Lung (tissue), 12 donors: ENCODE measurements around the gene DNASE1L1. TPM values are rescaled to one million over a fixed set of nuclear protein-coding genes. Genes with fewer than 3 reads are reported as not detected.

Source experiments
- ATAC-seq: fragments of 200-7000 bp; cut with Tn5 transposase; one replicate; pipeline ENCODE4 v1.9.1; 2020; ENCODE audit warnings: moderate number of reproducible peaks; ENCODE audit not compliant: insufficient read depth, low FRiP score
- DNase-seq, 3 donors: peaks; one replicate each; pipeline ENCODE4 v3.0.0-alpha.2; 2013 to 2017
- H3K27ac ChIP-seq, 2 donors: one replicate each; pipeline ENCODE4 v1.5.1; 2013; ENCODE audit warnings: mild to moderate bottlenecking in 2 of 2, moderate library complexity in 2 of 2, control low read depth in 1 of 2, inconsistent platforms in 1 of 2, low read depth in 1 of 2, low read length in 1 of 2
- H3K27me3 ChIP-seq, 3 donors: one replicate each; pipeline ENCODE4 v1.5.1; 2013; ENCODE audit warnings: low read length in 2 of 3; ENCODE audit not compliant: control insufficient read depth in 3 of 3, insufficient read depth in 3 of 3
- H3K36me3 ChIP-seq, 4 donors: one replicate each; pipeline ENCODE4 v1.5.1; 2013; ENCODE audit warnings: low read length in 4 of 4, mild to moderate bottlenecking in 1 of 4, moderate library complexity in 1 of 4; ENCODE audit not compliant: control insufficient read depth in 4 of 4, insufficient read depth in 4 of 4
- H3K4me1 ChIP-seq, 5 donors: one replicate each; pipeline ENCODE4 v1.5.1; 2013; ENCODE audit warnings: low read length in 5 of 5, mild to moderate bottlenecking in 2 of 5, moderate library complexity in 1 of 5; ENCODE audit not compliant: control insufficient read depth in 5 of 5, insufficient read depth in 5 of 5
- H3K4me3 ChIP-seq: one replicate; pipeline ENCODE4 v1.5.1; 2013; ENCODE audit warnings: mild to moderate bottlenecking, control low read depth, moderate library complexity
- H3K9ac ChIP-seq, 2 donors: one replicate each; pipeline ENCODE4 v1.5.1; 2013; ENCODE audit warnings: low read length in 2 of 2, control low read depth in 1 of 2; ENCODE audit not compliant: insufficient read depth in 1 of 2
- H3K9me3 ChIP-seq, 4 donors: one replicate each; pipeline ENCODE4 v1.5.1; 2013; ENCODE audit warnings: low read length in 3 of 4, mild to moderate bottlenecking in 1 of 4, moderate library complexity in 1 of 4; ENCODE audit not compliant: control insufficient read depth in 4 of 4, insufficient read depth in 3 of 4
- WGBS, 2 donors: extraction: QIAGEN DNeasy Blood & Tissue Kit; methylation state at CpG; one replicate each; pipeline ENCODE4 v1.1.7; 2013; 5-methylcytosine and 5-hydroxymethylcytosine counted together
- polyA plus RNA-seq, 2 donors: library from polyadenylated mRNA; stranded (reverse); fragments of 200-250 nt; gene quantifications; one replicate each; pipeline ENCODE4 v1.2.1, GENCODE V29; 2013
- total RNA-seq, 2 donors: library from RNA; depleted of rRNA in 1 of 2; stranded (reverse); fragments of >200 nt in 1 of 2; gene quantifications; one replicate each; pipeline ENCODE4 v1.2.1, GENCODE V29; 2014 to 2021
- TF ChIP-seq, protein P1 (sequence below): IDR thresholded peaks from 2 replicates; pipeline ENCODE4 v1.5.1; 2012; ENCODE audit warnings: mild to moderate bottlenecking; ENCODE audit errors: control extremely low read depth, extremely low read depth
- donor health status: control.
- donor health status: control.
- donor health status: Bipolar disorder and iron deficiency.
- donor health status: healthy.
- donor health status: DM: yes; HTN: yes; CAD: no.

The DNASE1L1 gene
- total and polyA plus RNA-seq, 4 donors, result 12.5 to 52.3 (median 34.6) TPM

DNA sequence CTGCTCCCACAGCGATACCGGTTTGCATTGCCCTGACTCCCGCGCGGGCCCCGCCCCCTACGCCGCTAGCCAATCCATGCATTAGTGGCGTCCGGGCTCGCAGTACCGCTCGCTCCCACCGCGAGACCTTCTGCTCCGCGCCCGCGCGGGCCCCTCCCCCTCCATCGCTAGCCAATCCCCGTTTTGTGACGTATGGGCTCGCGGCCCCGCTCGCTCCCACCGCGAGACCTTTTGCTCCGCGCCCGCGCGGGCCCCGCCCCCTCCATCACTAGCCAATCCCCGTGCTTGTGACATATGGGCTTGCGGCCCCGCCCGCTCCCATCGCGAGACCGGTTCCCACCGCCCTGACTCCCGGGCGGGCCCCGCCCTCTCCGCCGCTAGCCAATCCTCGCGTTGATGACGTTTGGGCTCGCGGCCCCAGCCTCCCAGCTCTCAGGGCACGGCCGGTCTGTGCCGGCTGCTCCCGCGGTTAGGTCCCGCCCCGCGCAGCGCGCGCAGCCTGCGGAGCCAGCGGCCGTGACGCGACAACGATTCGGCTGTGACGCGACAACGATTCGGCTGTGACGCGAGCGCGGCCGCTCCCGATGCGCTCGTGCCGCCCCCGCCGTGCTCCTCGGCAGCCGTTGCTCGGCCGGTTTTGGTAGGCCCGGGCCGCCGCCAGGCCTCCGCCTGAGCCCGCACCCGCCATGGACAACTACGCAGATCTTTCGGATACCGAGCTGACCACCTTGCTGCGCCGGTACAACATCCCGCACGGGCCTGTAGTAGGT is 30.1 kb downstream of the DNASE1L1 start, which contains the start of gene EMD:
TSS of gene EMD (plus strand) at position 497 of the 770 bp plus-strand sequence. CDS start at position 687, 190 bp downstream.
- peaks cover 0 to 6% (median under 1%) of the 10 kb centered on the region in 4 donors for H3K36me3 ChIP-seq
- peak; percentile 89 for ATAC-seq
- H3K9me3 ChIP-seq, result peaks cover 0 to 4% (median 0%) of the 10 kb centered on the region in 4 donors
- H3K4me3 ChIP-seq, result peak within 1 kb of the TSS; percentile 68
- DNase-seq, result peak; percentile 98
- H3K4me1 ChIP-seq, result peaks cover 0 to 14% (median 2%) of the 10 kb centered on the region in 5 donors
- H3K27me3 ChIP-seq, result no peaks in the 10 kb centered on the region
- 0 to 39% methylated on average over 53 to 103 of the region's 103 CpGs for WGBS, 2 donors
- peak within 1 kb of the TSS; percentile 97 to 99 for H3K27ac ChIP-seq
- peak within 1 kb of the TSS; percentile 77 to 86 for H3K9ac ChIP-seq
- TF ChIP-seq, protein P1, sequence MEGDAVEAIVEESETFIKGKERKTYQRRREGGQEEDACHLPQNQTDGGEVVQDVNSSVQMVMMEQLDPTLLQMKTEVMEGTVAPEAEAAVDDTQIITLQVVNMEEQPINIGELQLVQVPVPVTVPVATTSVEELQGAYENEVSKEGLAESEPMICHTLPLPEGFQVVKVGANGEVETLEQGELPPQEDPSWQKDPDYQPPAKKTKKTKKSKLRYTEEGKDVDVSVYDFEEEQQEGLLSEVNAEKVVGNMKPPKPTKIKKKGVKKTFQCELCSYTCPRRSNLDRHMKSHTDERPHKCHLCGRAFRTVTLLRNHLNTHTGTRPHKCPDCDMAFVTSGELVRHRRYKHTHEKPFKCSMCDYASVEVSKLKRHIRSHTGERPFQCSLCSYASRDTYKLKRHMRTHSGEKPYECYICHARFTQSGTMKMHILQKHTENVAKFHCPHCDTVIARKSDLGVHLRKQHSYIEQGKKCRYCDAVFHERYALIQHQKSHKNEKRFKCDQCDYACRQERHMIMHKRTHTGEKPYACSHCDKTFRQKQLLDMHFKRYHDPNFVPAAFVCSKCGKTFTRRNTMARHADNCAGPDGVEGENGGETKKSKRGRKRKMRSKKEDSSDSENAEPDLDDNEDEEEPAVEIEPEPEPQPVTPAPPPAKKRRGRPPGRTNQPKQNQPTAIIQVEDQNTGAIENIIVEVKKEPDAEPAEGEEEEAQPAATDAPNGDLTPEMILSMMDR, result no peak

DNA sequence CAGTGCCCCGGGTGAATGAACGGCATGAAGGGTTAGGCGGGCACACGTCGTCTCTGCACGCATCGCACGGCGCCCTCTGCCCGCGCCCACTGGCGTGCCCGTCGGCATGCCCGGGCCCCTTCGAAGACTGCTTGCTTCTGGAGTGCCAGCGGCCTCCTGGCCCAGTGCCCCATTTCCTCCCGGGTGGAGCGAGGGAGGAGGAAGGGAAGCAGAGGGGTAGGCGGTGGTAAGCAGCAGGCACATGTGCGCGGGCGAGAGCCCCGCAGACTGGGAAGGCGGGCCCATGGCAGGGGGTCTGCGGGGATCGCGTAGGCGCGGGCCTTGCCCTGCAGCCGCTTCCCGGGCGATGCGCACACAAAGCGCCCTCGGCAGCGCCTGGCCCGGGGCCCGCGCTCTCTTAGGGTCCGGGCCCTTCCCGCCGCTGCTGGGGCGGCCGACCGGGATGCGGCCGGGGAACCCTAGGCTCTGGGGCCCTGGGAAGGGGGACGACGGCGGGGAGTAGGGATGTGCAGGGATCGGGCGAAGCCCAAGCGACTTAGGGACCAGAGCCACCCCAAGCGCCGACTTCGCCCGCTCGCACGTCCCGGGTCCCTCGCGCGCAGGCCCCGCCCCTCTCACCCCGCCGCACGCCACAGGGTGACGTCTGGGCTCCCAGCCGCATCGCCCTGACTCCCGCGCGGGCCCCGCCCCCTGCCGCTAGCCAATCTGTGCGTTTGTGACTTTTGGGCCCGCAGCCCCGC is 30.8 kb downstream of the DNASE1L1 start:
- peak overlapping the region in 1 of 2 donors; percentile 63 for H3K9ac ChIP-seq
- TF ChIP-seq, protein P1, result no peak
- no peak for ATAC-seq
- H3K4me3 ChIP-seq, result peak overlapping the region; percentile 0
- H3K4me1 ChIP-seq, result peaks cover 0 to 20% (median 2%) of the 10 kb centered on the region in 5 donors
- peaks cover 0 to 6% (median under 1%) of the 10 kb centered on the region in 4 donors for H3K36me3 ChIP-seq
- WGBS, 2 donors, result 0 to 39% methylated on average over 4 to 79 of the region's 79 CpGs
- H3K9me3 ChIP-seq, result peaks cover 0 to 4% (median 0%) of the 10 kb centered on the region in 4 donors
- H3K27me3 ChIP-seq, result no peaks in the 10 kb centered on the region
- H3K27ac ChIP-seq, result peak overlapping the region; percentile 89 to 97
- DNase-seq, result peak; percentile 69 to 76 (median 72)

DNA sequence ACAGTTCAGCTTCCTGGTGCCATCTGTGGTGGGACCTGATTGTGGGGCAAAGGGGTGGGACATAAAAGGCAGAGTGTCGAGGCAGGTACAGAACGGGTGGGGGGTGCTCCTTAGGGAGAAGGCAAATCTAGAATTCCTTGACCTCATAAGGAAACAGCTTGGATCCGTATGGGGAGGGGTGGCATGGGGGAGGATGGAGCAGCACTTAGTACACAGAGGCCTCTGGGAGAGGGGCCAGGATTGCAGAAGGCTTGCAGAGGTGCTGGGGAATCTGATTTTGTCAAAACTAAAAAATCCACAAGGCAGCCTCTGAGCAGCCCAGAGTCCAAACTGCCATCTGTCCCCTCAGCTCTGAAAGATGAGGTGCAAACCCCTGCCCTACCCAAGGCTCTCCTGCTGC is 32.3 kb downstream of the DNASE1L1 start:
- Histone ChIP-seq H3K27me3 (no peaks in the 10 kb centered on the region), H3K27ac (no peak overlapping the region), H3K4me3 (no peak overlapping the region), H3K9ac (no peak overlapping the region), H3K9me3 (peaks cover 0 to 4% (median 0%) of the 10 kb centered on the region in 4 donors), H3K36me3 (peaks cover 0 to 6% (median under 1%) of the 10 kb centered on the region in 4 donors), H3K4me1 (peaks cover 0 to 23% (median 7%) of the 10 kb centered on the region in 5 donors)
- WGBS, 2 donors, result 77 to 90% methylated on average over 2 to 3 of the region's 3 CpGs
- peak in 2 of 3 donors; percentile 55 to 61 for DNase-seq
- ATAC-seq, result no peak
- TF ChIP-seq, protein P1, result no peak
